Brain microvascular endothelial cell (primary cell): Measurements from ENCODE around the gene CTNND2.

Experiments
- DNase-seq: peaks from one replicate; pipeline ENCODE4 v3.0.0-alpha.2; 2020
- H3K27ac ChIP-seq: fragments of 250-450 bp; sonication (Bioruptor Pico); 2 replicates; pipeline ENCODE4 v1.5.1; 2020; ENCODE audit warnings: mild to moderate bottlenecking, moderate library complexity
- H3K27me3 ChIP-seq: fragments of 250-450 bp; sonication (Bioruptor Pico); replicated peaks from 2 replicates; pipeline ENCODE4 v1.5.1; 2020; ENCODE audit warnings: mild to moderate bottlenecking
- H3K36me3 ChIP-seq: fragments of 250-450 bp; sonication (Bioruptor Pico); replicated peaks from 2 replicates; pipeline ENCODE4 v1.5.1; 2020; ENCODE audit warnings: mild to moderate bottlenecking
- H3K4me3 ChIP-seq: 2 replicates; pipeline ENCODE4 v1.5.1; 2011; ENCODE audit warnings: low read depth, mild to moderate bottlenecking, control low read depth, low read length, moderate library complexity
- in situ Hi-C: cut with HindIII; loops from 2 replicates; pipeline ENCODE4 v1.10.0; 2017; ENCODE audit warnings: low sequenced_read_pairs, low pct_ligation_motif_present
- TF ChIP-seq, protein P1 (sequence below): IDR thresholded peaks from 2 replicates; pipeline ENCODE4 v1.5.1; 2011; ENCODE audit warnings: low read depth, mild to moderate bottlenecking, moderate library complexity, low read length, control low read depth, inconsistent platforms; ENCODE audit errors: missing control alignments

Gene CTNND2

DNA sequence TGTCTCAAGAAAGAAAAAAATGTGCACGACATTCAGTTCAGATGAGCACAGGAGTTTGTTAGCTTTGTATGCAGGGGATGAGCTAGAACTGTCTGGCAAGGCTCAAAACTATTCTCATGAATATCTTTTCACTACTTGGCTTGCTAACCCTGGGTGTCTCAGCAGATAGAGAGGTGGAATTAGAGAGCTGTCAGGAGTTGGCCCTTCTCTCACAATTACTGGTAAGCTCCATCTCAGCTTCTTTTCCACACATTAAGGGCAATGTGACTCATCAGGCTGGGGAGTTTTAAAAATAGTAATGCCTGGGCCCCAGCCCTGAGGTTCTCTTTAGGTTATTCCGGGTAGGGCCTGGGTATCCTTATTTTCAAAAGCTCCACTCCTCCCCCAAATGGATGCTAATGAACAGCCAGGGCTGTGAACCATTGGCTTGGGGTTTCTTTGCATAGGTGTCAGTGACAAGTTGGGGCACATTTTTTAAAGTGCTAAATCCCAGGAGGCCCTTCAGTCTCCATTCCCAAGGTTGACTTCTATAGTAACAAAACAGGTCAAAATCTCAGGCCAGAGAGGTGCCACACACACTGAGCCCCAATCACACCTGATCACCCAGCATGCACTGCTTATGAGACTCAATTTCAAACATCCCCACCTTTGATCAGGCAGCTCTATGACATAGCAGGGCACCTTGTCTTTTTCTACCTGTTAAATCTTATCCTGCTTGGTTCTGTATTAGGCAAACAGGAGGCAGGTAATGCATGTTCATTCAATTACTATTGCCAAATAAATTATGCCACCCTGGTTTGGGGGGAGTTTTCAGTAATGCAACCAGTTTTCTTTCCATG, 903.5 kb downstream of the CTNND2 start:
- Histone ChIP-seq H3K4me3 (no peak overlapping the region), H3K36me3 (no peaks in the 10 kb centered on the region), H3K27ac (no peak overlapping the region), H3K27me3 (no peaks in the 10 kb centered on the region)
- no peak for DNase-seq
- TF ChIP-seq, protein P1, sequence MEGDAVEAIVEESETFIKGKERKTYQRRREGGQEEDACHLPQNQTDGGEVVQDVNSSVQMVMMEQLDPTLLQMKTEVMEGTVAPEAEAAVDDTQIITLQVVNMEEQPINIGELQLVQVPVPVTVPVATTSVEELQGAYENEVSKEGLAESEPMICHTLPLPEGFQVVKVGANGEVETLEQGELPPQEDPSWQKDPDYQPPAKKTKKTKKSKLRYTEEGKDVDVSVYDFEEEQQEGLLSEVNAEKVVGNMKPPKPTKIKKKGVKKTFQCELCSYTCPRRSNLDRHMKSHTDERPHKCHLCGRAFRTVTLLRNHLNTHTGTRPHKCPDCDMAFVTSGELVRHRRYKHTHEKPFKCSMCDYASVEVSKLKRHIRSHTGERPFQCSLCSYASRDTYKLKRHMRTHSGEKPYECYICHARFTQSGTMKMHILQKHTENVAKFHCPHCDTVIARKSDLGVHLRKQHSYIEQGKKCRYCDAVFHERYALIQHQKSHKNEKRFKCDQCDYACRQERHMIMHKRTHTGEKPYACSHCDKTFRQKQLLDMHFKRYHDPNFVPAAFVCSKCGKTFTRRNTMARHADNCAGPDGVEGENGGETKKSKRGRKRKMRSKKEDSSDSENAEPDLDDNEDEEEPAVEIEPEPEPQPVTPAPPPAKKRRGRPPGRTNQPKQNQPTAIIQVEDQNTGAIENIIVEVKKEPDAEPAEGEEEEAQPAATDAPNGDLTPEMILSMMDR: no peak
- in situ Hi-C loops: no loop called here

DNA sequence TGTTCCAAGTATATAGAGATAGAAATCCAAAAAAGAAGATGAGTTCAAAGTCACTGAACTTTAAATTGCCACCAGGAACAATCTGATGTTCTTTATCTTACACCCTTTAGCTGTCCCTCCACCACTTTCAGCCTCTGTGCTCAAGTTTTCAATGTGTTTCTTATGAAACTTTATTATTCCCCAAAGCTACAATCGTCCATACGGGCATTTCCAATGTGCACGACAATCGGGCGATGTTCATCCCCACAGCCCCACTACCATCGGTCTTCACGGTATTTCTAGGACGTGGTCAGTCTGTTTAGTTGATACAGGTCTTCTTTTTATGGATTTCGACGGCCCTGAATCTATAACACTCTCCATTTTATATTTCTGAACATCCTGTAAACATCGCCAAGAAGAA, 904.5 kb downstream of the CTNND2 start:
- H3K4me3 ChIP-seq: no peak overlapping the region
- H3K36me3 ChIP-seq: no peaks in the 10 kb centered on the region
- in situ Hi-C loops: no loop called here
- DNase-seq: no peak
- TF ChIP-seq, protein P1: no peak
- H3K27me3 ChIP-seq: no peaks in the 10 kb centered on the region
- no peak overlapping the region for H3K27ac ChIP-seq

DNA sequence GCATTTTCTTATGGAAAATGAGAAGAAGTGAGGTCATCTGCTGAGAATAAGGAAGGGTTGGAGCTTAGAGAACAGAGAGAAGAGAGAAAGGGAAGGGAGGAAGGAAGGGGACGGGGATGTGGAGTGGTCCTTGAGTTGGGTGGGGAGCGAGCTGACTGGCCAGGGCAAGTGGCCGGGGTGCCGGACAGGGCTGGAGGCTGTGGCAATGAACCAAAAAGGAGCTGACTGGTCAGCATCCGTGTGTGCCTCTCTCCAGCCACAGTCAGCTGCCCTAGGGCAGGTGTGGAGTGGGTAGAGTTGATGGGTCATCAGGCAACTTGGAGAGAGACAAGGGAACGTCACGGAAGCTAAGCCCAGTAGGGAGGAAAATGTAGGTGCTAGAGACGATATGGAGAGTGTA, 908.4 kb downstream of the CTNND2 start:
- no peak overlapping the region for H3K4me3 ChIP-seq
- in situ Hi-C loops: no loop called here
- no peaks in the 10 kb centered on the region for H3K36me3 ChIP-seq
- TF ChIP-seq, protein P1: no peak
- no peaks in the 10 kb centered on the region for H3K27me3 ChIP-seq
- no peak overlapping the region for H3K27ac ChIP-seq
- DNase-seq: no peak

DNA sequence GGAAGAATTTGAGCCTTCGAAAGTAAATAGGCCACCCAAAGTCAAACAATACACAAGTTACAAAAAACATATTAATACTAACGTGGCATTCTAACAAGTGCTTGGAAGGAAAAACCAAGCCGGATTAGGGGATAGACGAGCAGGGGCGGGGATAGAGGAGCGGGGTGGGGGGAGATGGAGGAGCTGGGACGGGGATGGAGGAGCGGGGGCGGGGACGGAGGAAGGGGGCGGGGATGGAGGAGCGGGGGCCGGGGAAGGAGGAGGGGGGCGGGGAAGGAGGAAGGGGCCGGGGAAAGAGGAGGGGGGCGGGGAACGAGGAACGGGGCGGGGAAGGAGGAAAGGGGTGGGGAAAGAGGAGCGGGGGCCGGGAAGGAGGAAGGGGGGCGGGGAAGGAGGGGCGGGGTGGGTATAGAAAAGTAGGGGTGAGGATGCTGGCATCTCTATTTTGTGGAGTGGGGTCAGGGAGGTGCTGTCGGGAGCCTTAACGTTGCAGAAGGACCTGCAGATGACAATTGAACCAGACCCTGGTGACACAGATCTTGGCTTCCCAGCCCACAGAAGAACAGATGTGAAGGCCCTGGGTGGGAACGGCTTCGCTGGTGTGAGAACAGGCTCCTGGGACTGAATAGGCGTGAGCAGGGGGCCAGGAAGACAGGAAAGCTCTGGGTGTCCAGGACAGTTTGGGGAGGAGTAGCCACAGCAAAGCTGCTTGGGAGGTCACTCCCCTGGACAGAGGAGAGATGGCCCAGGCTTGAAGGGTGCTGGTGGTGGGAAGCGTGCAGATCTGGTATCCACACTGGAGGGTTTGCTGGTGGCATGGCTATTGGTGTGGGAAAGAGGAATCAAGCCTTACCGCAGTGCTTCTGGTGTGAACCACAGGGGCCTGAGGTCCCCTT, 909.9 kb downstream of the CTNND2 start:
- in situ Hi-C loops: no loop called here
- no peak for DNase-seq

DNA sequence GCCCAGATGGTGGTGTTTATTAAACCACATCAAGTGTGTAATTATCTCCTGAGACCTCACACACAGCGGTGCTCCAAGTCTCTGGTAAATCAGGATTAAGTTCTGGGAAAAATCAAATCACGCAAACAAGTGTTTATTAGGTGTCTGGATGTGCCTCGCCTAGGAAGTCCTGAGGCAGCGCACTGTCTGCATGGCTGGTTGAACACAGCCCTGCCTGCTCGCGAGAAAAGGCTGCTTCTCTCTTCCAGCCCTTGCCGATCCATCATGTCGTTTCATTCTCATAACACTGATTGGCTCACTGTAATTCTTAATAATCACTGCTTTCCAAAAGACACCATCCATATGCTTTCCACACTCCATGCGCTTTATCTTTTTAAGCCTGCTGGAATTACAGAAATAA, 913.6 kb downstream of the CTNND2 start:
- Histone ChIP-seq H3K27me3 (peaks cover 2% of the 10 kb centered on the region), H3K27ac (no peak overlapping the region), H3K36me3 (no peaks in the 10 kb centered on the region), H3K4me3 (no peak overlapping the region)
- TF ChIP-seq, protein P1: no peak
- in situ Hi-C loops: no loop called here
- DNase-seq: no peak

More for the DNA sequence above, 909.9 kb downstream of the CTNND2 start:
- no peak overlapping the region for H3K4me3 ChIP-seq
- H3K27me3 ChIP-seq: no peaks in the 10 kb centered on the region
- TF ChIP-seq, protein P1: no peak
- no peak overlapping the region for H3K27ac ChIP-seq
- no peaks in the 10 kb centered on the region for H3K36me3 ChIP-seq
